Lung (tissue), 12 donors: Measurements from ENCODE around the gene CASP7. TPM values are rescaled to one million over a fixed set of nuclear protein-coding genes. Genes with fewer than 3 reads are reported as not detected.
A peak's percentile ranks its signal among the peaks of the same experiment; 100 is the strongest.

Source experiments
- ATAC-seq: fragments of 200-7000 bp; cut with Tn5 transposase; one replicate; pipeline ENCODE4 v1.9.1; 2020; ENCODE audit warnings: moderate number of reproducible peaks; ENCODE audit not compliant: insufficient read depth, low FRiP score
- DNase-seq, 3 donors: peaks; one replicate each; pipeline ENCODE4 v3.0.0-alpha.2; 2013 to 2017
- H3K27ac ChIP-seq, 2 donors: one replicate each; pipeline ENCODE4 v1.5.1; 2013; ENCODE audit warnings: mild to moderate bottlenecking in 2 of 2, moderate library complexity in 2 of 2, control low read depth in 1 of 2, inconsistent platforms in 1 of 2, low read depth in 1 of 2, low read length in 1 of 2
- H3K27me3 ChIP-seq, 3 donors: one replicate each; pipeline ENCODE4 v1.5.1; 2013; ENCODE audit warnings: low read length in 2 of 3; ENCODE audit not compliant: control insufficient read depth in 3 of 3, insufficient read depth in 3 of 3
- H3K36me3 ChIP-seq, 4 donors: one replicate each; pipeline ENCODE4 v1.5.1; 2013; ENCODE audit warnings: low read length in 4 of 4, mild to moderate bottlenecking in 1 of 4, moderate library complexity in 1 of 4; ENCODE audit not compliant: control insufficient read depth in 4 of 4, insufficient read depth in 4 of 4
- H3K4me1 ChIP-seq, 5 donors: one replicate each; pipeline ENCODE4 v1.5.1; 2013; ENCODE audit warnings: low read length in 5 of 5, mild to moderate bottlenecking in 2 of 5, moderate library complexity in 1 of 5; ENCODE audit not compliant: control insufficient read depth in 5 of 5, insufficient read depth in 5 of 5
- H3K4me3 ChIP-seq: one replicate; pipeline ENCODE4 v1.5.1; 2013; ENCODE audit warnings: mild to moderate bottlenecking, control low read depth, moderate library complexity
- H3K9ac ChIP-seq, 2 donors: one replicate each; pipeline ENCODE4 v1.5.1; 2013; ENCODE audit warnings: low read length in 2 of 2, control low read depth in 1 of 2; ENCODE audit not compliant: insufficient read depth in 1 of 2
- H3K9me3 ChIP-seq, 4 donors: one replicate each; pipeline ENCODE4 v1.5.1; 2013; ENCODE audit warnings: low read length in 3 of 4, mild to moderate bottlenecking in 1 of 4, moderate library complexity in 1 of 4; ENCODE audit not compliant: control insufficient read depth in 4 of 4, insufficient read depth in 3 of 4
- CTCF ChIP-seq: IDR thresholded peaks from 2 replicates; pipeline ENCODE4 v1.5.1; 2012; ENCODE audit warnings: mild to moderate bottlenecking; ENCODE audit errors: control extremely low read depth, extremely low read depth
- WGBS, 2 donors: extraction: QIAGEN DNeasy Blood & Tissue Kit; methylation state at CpG; one replicate each; pipeline ENCODE4 v1.1.7; 2013; 5-methylcytosine and 5-hydroxymethylcytosine counted together
- polyA plus RNA-seq, 2 donors: library from polyadenylated mRNA; stranded (reverse); fragments of 200-250 nt; gene quantifications; one replicate each; pipeline ENCODE4 v1.2.1, GENCODE V29; 2013
- total RNA-seq, 2 donors: library from RNA; depleted of rRNA in 1 of 2; stranded (reverse); fragments of >200 nt in 1 of 2; gene quantifications; one replicate each; pipeline ENCODE4 v1.2.1, GENCODE V29; 2014 to 2021
- donor health status: control.
- donor health status: control.
- donor health status: Bipolar disorder and iron deficiency.
- donor health status: healthy.
- donor health status: DM: yes; HTN: yes; CAD: no.

CASP7 gene
- total and polyA plus RNA-seq, 4 donors: 15.4 to 48.2 (median 26.6) TPM

- Histone ChIP-seq H3K27ac (peak within 1 kb of the TSS in 1 of 2 donors; percentile 89), H3K36me3 (no peaks in the 10 kb centered on the region), H3K4me3 (no peak within 1 kb of the TSS), H3K27me3 (peaks cover 0 to 2% (median 0%) of the 10 kb centered on the region in 3 donors), H3K9ac (no peak within 1 kb of the TSS), H3K4me1 (no peaks in the 10 kb centered on the region), H3K9me3 (no peaks in the 10 kb centered on the region)
- no peak for TF ChIP-seq CTCF
- DNase-seq (no peak), ATAC-seq (no peak)
- WGBS, 2 donors: 84 to 85% methylated on average over 5 of the region's 5 CpGs
These were observed 15.8 kb upstream of the CASP7 start, which contains the start of gene NRAP for GRCh38 chr10:113663908-113664307. Gene NRAP, minus strand, starts transcription at chr10:113664041. Its CDS starts 159 bp downstream, at chr10:113663882.

- H3K36me3 ChIP-seq: no peaks in the 10 kb centered on the region
- no peak overlapping the region for H3K9ac ChIP-seq
- no peaks in the 10 kb centered on the region for H3K9me3 ChIP-seq
- H3K4me3 ChIP-seq: no peak overlapping the region
- DNase-seq (no peak), ATAC-seq (no peak)
- 83 to 88% methylated on average over 4 of the region's 4 CpGs for WGBS, 2 donors
- no peak overlapping the region for H3K27ac ChIP-seq
- no peaks in the 10 kb centered on the region for H3K4me1 ChIP-seq
- peaks cover 0 to 2% (median 0%) of the 10 kb centered on the region in 3 donors for H3K27me3 ChIP-seq
- TF ChIP-seq CTCF: no peak
These were observed 14.4 kb upstream of the CASP7 start for GRCh38 chr10:113665352-113665751.

- Histone ChIP-seq H3K9ac (no peak overlapping the region), H3K9me3 (peaks cover 0 to 4% (median 0%) of the 10 kb centered on the region in 4 donors), H3K27ac (peak overlapping the region in 1 of 2 donors; percentile 5), H3K27me3 (peaks cover 0 to 2% (median 0%) of the 10 kb centered on the region in 3 donors), H3K4me3 (no peak overlapping the region), H3K36me3 (no peaks in the 10 kb centered on the region), H3K4me1 (no peaks in the 10 kb centered on the region)
- TF ChIP-seq CTCF: no peak
- DNase-seq: peak; percentile 33 to 57 (median 51)
- no peak for ATAC-seq
- 62 to 76% methylated on average over 6 of the region's 6 CpGs for WGBS, 2 donors
These were observed 13.8 kb upstream of the CASP7 start for GRCh38 chr10:113665806-113666354.
